GM12874 (cell line): ENCODE measurements around the gene BRINP1.

ENCODE experiments used
- CTCF ChIP-seq: IDR thresholded peaks from 2 replicates; pipeline ENCODE4 v1.5.1; 2011; ENCODE audit warnings: low read depth, mild to moderate bottlenecking, control low read depth, low read length, moderate library complexity; ENCODE audit not compliant: insufficient read depth

Gene BRINP1

GRCh38 chr9:119167267-119167666 lies 202.0 kb downstream of the BRINP1 start:
- TF ChIP-seq CTCF = no peak

GRCh38 chr9:119166096-119166495 lies 203.1 kb downstream of the BRINP1 start:
- no peak for TF ChIP-seq CTCF

- TF ChIP-seq CTCF = no peak
These were observed 204.1 kb downstream of the BRINP1 start for GRCh38 chr9:119165131-119165530.

GRCh38 chr9:119164716-119165115 lies 204.5 kb downstream of the BRINP1 start:
- no peak for TF ChIP-seq CTCF

GRCh38 chr9:119160551-119160950 lies 208.7 kb downstream of the BRINP1 start:
- TF ChIP-seq CTCF = no peak

- TF ChIP-seq CTCF = no peak
These were observed 209.8 kb downstream of the BRINP1 start for GRCh38 chr9:119159386-119159785.

- no peak for TF ChIP-seq CTCF
These were observed 212.0 kb downstream of the BRINP1 start for GRCh38 chr9:119157196-119157595.

- TF ChIP-seq CTCF = no peak
These were observed 212.9 kb downstream of the BRINP1 start for GRCh38 chr9:119156354-119156753.
